ENCODE results near the gene ARID3A.
"Not testable (repeated sequence)": the region's sequence is repeated elsewhere in the genome, so short reads cannot be mapped to it uniquely, and the experiment has no call there.

The ARID3A gene

GRCh38 chr19:887072-887471 is 38.8 kb upstream of the ARID3A start:
- Mint-ChIP-seq H3K27ac (no peak overlapping the region), H3K9me3 (no peaks in the 10 kb centered on the region), H3K4me3 (no peak overlapping the region), H3K36me3 (ENCODE audit: low read depth) (no peaks in the 10 kb centered on the region), H3K4me1 (ENCODE audit: low read depth) (peaks cover 5% of the 10 kb centered on the region), H3K27me3 (no peaks in the 10 kb centered on the region)

DNA sequence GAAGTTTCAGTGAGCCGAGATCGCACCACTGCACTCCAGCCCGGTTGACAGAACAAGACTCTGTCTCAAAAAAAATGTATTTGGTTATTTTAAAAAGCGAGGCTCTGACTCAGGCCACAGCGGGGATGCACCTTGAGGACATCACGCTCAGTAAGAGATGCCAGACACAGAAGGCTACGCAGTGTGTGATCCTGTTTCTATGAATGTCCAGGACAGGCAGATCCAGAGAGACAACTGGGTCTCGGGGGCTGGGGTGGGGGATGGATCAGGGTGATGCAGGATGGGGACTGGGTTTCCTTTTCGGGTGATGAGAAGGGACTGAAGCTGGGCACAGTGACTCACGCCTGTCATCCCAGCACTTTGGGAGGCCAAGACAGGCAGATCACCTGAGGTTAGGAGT is 38.2 kb upstream of the ARID3A start:
- peaks cover 5% of the 10 kb centered on the region for H3K4me1 Mint-ChIP-seq (ENCODE audit: low read depth)
- no peaks in the 10 kb centered on the region for H3K36me3 Mint-ChIP-seq (ENCODE audit: low read depth)
- no peaks in the 10 kb centered on the region for H3K27me3 Mint-ChIP-seq
- no peak overlapping the region for H3K27ac Mint-ChIP-seq
- no peaks in the 10 kb centered on the region for H3K9me3 Mint-ChIP-seq
- H3K4me3 Mint-ChIP-seq = no peak overlapping the region

- H3K9me3 Mint-ChIP-seq = no peaks in the 10 kb centered on the region
- H3K36me3 Mint-ChIP-seq (ENCODE audit: low read depth) = peaks cover 4% of the 10 kb centered on the region
- H3K27me3 Mint-ChIP-seq = no peaks in the 10 kb centered on the region
- H3K4me1 Mint-ChIP-seq (ENCODE audit: low read depth) = peaks cover 13% of the 10 kb centered on the region
- H3K27ac Mint-ChIP-seq = no peak overlapping the region
- no peak overlapping the region for H3K4me3 Mint-ChIP-seq
Measured at GRCh38 chr19:888581-889385, 37.1 kb upstream of the ARID3A start.

- Mint-ChIP-seq H3K4me1 (ENCODE audit: low read depth) (peaks cover 15% of the 10 kb centered on the region), H3K4me3 (no peak overlapping the region), H3K9me3 (no peaks in the 10 kb centered on the region)
Measured at GRCh38 chr19:889662-890295, 36.1 kb upstream of the ARID3A start.

DNA sequence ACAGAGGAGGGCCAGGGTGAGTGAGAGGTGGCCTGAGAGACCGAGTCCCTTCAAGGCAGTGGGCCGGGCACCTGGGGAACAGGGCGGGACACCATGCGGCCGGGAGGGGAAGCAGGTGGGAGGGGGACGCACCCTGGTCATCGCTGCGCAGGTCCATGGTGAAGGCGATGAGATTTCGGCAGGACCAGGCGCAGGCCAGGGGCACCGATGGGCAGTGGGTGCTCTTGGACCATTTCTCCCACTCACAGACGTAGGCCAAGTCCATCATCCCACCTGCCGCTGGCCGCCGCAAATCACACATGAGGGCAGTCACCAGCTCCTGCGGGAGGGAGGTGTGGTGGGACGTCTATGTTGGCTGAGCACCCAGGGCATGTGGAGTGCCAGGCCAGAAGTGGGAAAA is 35.0 kb upstream of the ARID3A start:
- Mint-ChIP-seq H3K36me3 (ENCODE audit: low read depth) (peaks cover 4% of the 10 kb centered on the region), H3K9me3 (no peaks in the 10 kb centered on the region), H3K27ac (no peak overlapping the region), H3K27me3 (no peaks in the 10 kb centered on the region), H3K4me3 (peak overlapping the region; percentile 57), H3K4me1 (ENCODE audit: low read depth) (peaks cover 15% of the 10 kb centered on the region)

More at GRCh38 chr19:889662-890295, 36.1 kb upstream of the ARID3A start:
- H3K27me3 Mint-ChIP-seq = no peaks in the 10 kb centered on the region
- H3K27ac Mint-ChIP-seq = no peak overlapping the region
- peaks cover 4% of the 10 kb centered on the region for H3K36me3 Mint-ChIP-seq (ENCODE audit: low read depth)

- H3K9me3 Mint-ChIP-seq; H3K27me3 Mint-ChIP-seq; H3K36me3 Mint-ChIP-seq (ENCODE audit: low read depth); H3K27ac Mint-ChIP-seq: not testable (repeated sequence)
- Mint-ChIP-seq H3K4me1 (ENCODE audit: low read depth) (peaks cover 15% of the 10 kb centered on the region), H3K4me3 (peak overlapping the region; percentile 79)
Measured at GRCh38 chr19:891421-892200, 34.2 kb upstream of the ARID3A start.

GRCh38 chr19:892243-892893 is 33.5 kb upstream of the ARID3A start:
- H3K36me3 Mint-ChIP-seq (ENCODE audit: low read depth) = peaks cover 14% of the 10 kb centered on the region
- H3K27me3 Mint-ChIP-seq = no peaks in the 10 kb centered on the region
- peaks cover 15% of the 10 kb centered on the region for H3K4me1 Mint-ChIP-seq (ENCODE audit: low read depth)
- H3K27ac Mint-ChIP-seq = peak overlapping the region; percentile 83
- no peaks in the 10 kb centered on the region for H3K9me3 Mint-ChIP-seq
- H3K4me3 Mint-ChIP-seq = peak overlapping the region; percentile 79

- H3K9me3 Mint-ChIP-seq = no peaks in the 10 kb centered on the region
- H3K27me3 Mint-ChIP-seq = no peaks in the 10 kb centered on the region
- peak within 1 kb of the TSS; percentile 99 for H3K27ac Mint-ChIP-seq
- peak within 1 kb of the TSS; percentile 84 for H3K4me3 Mint-ChIP-seq
- H3K4me1 Mint-ChIP-seq (ENCODE audit: low read depth) = peaks cover 15% of the 10 kb centered on the region
- H3K36me3 Mint-ChIP-seq (ENCODE audit: low read depth) = peaks cover 14% of the 10 kb centered on the region
Measured at GRCh38 chr19:892894-893689, 32.7 kb upstream of the ARID3A start, which contains the start of the genes MED16 and RNU6-9. Gene MED16 (minus strand): TSS chr19:893187. CDS start chr19:891131, 2,056 bp downstream. Gene RNU6-9 (plus strand): TSS chr19:893484.

GRCh38 chr19:896434-896833 is 29.4 kb upstream of the ARID3A start:
- Mint-ChIP-seq H3K4me1 (ENCODE audit: low read depth) (peaks cover 11% of the 10 kb centered on the region), H3K4me3 (no peak overlapping the region), H3K9me3 (no peaks in the 10 kb centered on the region), H3K27me3 (no peaks in the 10 kb centered on the region), H3K36me3 (ENCODE audit: low read depth) (peaks cover 14% of the 10 kb centered on the region), H3K27ac (no peak overlapping the region)

GRCh38 chr19:896999-897398 is 28.8 kb upstream of the ARID3A start:
- Mint-ChIP-seq H3K4me3 (no peak overlapping the region), H3K9me3 (no peaks in the 10 kb centered on the region), H3K36me3 (ENCODE audit: low read depth) (peaks cover 14% of the 10 kb centered on the region), H3K4me1 (ENCODE audit: low read depth) (peaks cover 11% of the 10 kb centered on the region), H3K27ac (no peak overlapping the region), H3K27me3 (no peaks in the 10 kb centered on the region)

GRCh38 chr19:897442-898039 is 28.3 kb upstream of the ARID3A start:
- Mint-ChIP-seq H3K4me3 (no peak overlapping the region), H3K9me3 (no peaks in the 10 kb centered on the region), H3K27ac (no peak overlapping the region)

GRCh38 chr19:898663-899062 is 27.2 kb upstream of the ARID3A start:
- Mint-ChIP-seq H3K9me3 (no peaks in the 10 kb centered on the region), H3K4me3 (no peak overlapping the region), H3K27ac (no peak overlapping the region), H3K4me1 (ENCODE audit: low read depth) (peaks cover 3% of the 10 kb centered on the region), H3K27me3 (no peaks in the 10 kb centered on the region), H3K36me3 (ENCODE audit: low read depth) (peaks cover 11% of the 10 kb centered on the region)

More at GRCh38 chr19:897442-898039, 28.3 kb upstream of the ARID3A start:
- H3K36me3 Mint-ChIP-seq (ENCODE audit: low read depth) = peaks cover 14% of the 10 kb centered on the region
- no peaks in the 10 kb centered on the region for H3K27me3 Mint-ChIP-seq
- peaks cover 11% of the 10 kb centered on the region for H3K4me1 Mint-ChIP-seq (ENCODE audit: low read depth)

GRCh38 chr19:899336-900042 is 26.3 kb upstream of the ARID3A start:
- H3K27me3 Mint-ChIP-seq = no peaks in the 10 kb centered on the region
- peaks cover 15% of the 10 kb centered on the region for H3K36me3 Mint-ChIP-seq (ENCODE audit: low read depth)
- H3K27ac Mint-ChIP-seq = no peak overlapping the region
- H3K4me1 Mint-ChIP-seq (ENCODE audit: low read depth) = peaks cover 6% of the 10 kb centered on the region
- no peak overlapping the region for H3K4me3 Mint-ChIP-seq
- H3K9me3 Mint-ChIP-seq = no peaks in the 10 kb centered on the region

Data from stimulated activated naive CD8-positive, alpha-beta T cell treated with anti-CD3 and anti-CD28 coated beads, Interleukin-15, Interleukin-2, amounts not matched to agents 100 ng/mL and 50 ng/mL, for 24 hours (primary cell).